Sciatic nerve (tissue), 2 donors: ENCODE data around the gene TRPM5. TPM values are rescaled to one million over a fixed set of nuclear protein-coding genes. Genes with fewer than 3 reads are reported as not detected.

Source experiments
- ATAC-seq: fragments of 200-7000 bp; cut with Tn5 transposase; one replicate; pipeline ENCODE4 v1.9.1; 2020; ENCODE audit warnings: mild to moderate bottlenecking, moderate library complexity
- DNase-seq: peaks from one replicate; pipeline ENCODE4 v3.0.0-alpha.2; 2020; ENCODE audit warnings: low spot score
- intact Hi-C: fragments of 100-400 bp; cut with DNase I; formaldehyde crosslinking; loops from one replicate; pipeline ENCODE4 v1.14.2; 2022
- total RNA-seq: library from RNA; stranded (reverse); fragmentation: NEBNext Ultra II Directional; extraction: Animal tissue kit (Norgen Biotek cat#: 25700); gene quantifications from one replicate; pipeline ENCODE4 v1.2.1, GENCODE V29; 2021
- donor health status: DM: no; HTN: no; CAD: no.
- donor health status: DM: no; HTN: no; CAD: no.

TRPM5 gene
- total RNA-seq, 1 donor from 2014 or later: not detected

DNA sequence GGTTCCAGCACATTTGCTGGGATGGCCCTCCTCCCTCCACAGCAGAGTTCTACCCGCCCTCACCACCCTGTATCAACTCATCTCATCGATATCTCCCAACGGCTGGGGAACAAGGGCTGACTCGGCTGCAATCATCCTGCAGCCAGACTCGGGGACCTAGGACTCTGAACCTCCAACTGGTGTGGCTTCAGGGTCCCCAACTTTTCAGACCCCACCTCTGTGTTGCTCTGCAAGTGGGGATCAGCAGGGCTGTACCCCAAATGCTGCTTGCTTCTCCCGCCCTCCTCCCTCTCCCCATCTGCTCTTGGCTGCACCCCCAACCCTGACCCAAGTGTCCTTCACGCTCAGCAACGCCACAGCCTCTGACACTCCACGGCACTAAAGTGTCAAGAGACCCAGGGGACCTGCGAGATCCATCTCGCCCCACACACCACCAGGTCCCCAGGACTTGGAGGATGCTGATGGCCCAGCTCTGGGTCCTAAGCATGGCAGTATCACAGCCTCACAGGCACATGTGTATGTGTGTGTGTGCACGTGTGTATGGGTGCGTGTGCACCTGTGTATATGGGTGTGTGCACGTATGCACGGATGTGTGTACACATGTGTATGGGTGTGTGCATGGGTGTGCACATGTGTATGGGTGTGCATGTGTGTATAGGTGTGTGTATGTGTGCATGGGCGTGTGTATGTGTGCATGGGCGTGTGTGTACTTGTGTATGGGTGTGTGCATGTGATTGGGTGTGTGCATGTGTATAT, 26.9 kb upstream of the TRPM5 start:
- peak; percentile 43 for DNase-seq
- intact Hi-C loops: no loop called here

DNA sequence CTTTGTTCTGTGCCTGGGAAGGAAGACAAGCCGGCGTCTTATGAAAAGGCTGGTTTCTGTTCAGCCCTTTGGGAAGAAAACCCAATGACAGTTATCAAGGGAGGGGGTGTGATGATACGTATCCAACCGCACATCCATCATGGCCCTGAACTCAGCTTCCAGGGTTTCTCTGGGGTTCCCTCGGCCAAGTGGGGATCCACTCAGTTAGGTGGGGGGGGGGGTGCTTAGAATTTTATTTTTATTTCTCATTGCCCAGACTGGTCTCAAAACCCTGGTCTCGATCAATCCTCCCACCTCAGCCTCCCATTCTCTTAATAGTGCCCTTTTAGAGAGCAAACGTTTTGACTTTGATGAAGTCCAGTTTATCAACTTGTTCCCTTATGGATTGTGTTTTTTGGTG, 26.2 kb upstream of the TRPM5 start:
- intact Hi-C loops: no loop called here
- no peak for ATAC-seq
- peak; percentile 5 for DNase-seq

More for the DNA sequence above, 26.9 kb upstream of the TRPM5 start:
- ATAC-seq: no peak

DNA sequence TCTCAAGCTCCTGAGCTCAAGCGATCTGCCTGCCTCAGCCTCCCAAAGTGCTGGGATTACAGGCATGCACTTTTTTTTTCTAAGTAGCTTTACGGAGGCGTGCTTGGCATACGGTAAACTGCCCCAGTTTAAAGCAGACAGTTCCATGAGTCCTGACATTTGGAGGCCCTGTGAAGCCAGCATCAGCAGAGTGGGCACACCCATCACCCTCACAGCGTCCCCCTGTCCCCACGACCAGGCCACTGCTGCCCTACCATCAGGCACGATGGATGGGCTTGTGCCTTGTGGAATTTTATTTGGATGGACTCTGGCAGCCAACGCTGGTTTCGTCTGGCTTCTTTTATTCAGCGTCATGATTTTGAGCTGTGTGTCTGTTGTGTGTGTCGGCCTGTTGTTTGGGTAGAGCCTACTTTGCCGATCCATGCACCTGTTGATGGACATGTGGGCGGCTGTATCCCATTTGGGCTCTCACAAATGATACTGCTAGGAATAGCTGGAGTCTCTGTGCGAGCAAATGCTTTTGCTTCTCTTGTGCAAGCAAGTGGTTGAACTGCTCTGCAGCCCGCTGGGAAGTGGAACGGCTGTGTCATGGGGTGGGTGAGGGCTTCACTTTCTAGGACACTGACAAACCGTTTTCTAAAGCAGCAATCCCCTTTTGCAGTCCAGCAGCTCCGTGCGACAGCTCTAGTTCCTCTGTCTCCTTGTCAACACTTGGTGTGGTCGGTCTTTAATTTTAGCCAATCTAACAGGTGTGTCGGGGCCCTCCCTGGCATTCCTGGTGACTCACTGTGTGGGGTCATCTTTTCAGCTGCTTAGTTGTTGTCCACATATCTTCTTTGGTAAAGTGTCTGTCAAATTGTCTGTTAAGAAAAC, 24.3 kb upstream of the TRPM5 start:
- peak; percentile 45 for DNase-seq
- no peak for ATAC-seq
- intact Hi-C loops: no loop called here

DNA sequence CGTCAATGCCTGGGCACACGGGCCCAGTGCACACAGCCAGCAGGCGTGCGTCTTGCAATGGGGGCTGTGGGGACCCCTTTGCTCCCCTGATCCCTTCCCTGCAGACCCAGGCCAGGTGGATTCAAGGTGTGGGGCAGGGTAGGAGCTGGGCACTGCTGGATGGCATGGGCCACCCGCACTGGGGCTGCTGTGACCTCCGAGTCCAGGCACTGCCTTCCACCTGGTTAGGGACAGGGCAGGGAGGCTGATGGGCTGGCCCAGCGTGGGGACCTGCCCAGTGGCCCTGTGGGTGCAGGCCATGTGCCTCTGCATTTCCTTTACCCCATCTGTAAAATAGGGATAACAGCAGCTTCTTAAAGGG, 23.4 kb upstream of the TRPM5 start:
- intact Hi-C loops: no loop called here
- DNase-seq (peak; percentile 38), ATAC-seq (no peak)

DNA sequence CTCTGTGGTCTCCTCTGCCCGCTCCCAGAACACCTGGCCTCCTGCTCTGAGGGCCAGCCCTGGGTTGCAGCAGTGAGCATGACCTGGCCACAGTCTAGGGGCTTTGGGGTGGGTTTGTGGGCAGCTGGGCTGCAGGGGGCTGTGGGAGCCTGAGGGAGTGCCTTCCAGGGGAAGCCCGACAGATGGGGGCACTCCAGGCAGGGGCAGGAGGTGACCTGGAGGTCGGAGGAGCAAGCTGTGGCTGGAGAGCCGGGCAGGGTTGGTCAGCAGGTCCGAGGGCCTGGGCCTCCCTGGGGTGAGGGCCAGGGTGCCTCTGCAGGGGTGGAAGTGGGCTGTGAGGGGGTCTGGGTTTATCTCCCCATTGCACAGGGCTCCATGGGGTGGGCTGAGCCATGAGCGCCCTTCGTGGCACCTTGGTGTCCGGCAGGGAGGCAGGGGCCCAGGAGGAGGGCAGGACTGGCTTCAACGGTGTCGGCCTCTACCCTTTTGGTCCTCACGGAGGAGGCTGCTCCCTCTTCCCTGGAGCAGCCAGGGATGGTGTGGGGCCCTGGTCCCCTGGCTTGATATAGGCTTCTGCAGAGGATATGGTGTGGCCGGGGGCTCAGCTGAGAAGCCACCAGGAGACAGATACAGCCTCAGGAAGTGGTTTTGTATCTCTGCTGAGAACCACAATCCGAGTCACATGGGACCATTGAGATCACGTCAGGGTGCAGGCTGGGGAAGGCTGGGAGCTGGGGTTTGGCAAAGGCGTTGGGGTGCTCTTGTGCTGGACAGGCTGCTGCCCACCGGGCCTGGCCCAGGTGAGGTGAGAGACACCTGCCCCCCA, 22.8 kb upstream of the TRPM5 start:
- peak; percentile 47 for ATAC-seq
- intact Hi-C loops: no loop called here
- peak; percentile 53 for DNase-seq

DNA sequence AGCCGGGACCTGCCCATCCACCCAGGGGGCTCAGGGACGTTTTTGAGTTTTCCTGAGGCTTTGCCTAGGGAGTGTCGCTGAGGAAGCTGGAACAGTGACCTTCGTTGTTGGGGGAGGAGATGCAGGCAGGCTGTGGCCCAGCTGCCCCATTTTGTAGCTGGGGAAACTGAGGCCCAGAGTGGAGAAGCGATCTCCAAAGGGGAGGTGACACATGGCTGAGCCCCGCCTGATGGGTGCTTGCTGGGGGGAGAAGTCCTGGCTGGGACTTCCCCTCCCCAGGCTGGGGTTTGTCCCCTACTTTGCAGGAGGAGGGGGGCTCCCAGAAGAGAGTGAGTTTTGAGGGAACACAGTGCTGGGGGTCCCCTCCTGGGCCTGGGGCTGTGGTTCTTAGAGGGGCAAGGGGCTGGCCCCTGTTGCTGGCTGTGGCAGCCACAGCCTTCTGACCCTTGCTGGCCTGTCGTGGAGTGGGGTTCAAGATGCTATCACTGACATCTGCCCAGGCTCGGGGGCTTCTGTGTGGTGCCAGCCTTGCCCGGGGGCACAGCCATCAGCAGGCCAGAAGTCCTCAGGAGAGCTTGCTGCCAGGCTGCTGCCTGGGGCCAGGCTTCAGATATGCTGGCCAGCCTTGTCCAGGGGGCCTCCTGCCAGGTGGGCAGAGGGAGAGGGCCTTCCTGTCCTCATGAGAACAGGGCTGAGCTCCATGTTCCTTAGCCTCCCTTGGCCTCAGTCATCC, 21.9 kb upstream of the TRPM5 start:
- DNase-seq (peak; percentile 41), ATAC-seq (no peak)
- intact Hi-C loops: no loop called here

DNA sequence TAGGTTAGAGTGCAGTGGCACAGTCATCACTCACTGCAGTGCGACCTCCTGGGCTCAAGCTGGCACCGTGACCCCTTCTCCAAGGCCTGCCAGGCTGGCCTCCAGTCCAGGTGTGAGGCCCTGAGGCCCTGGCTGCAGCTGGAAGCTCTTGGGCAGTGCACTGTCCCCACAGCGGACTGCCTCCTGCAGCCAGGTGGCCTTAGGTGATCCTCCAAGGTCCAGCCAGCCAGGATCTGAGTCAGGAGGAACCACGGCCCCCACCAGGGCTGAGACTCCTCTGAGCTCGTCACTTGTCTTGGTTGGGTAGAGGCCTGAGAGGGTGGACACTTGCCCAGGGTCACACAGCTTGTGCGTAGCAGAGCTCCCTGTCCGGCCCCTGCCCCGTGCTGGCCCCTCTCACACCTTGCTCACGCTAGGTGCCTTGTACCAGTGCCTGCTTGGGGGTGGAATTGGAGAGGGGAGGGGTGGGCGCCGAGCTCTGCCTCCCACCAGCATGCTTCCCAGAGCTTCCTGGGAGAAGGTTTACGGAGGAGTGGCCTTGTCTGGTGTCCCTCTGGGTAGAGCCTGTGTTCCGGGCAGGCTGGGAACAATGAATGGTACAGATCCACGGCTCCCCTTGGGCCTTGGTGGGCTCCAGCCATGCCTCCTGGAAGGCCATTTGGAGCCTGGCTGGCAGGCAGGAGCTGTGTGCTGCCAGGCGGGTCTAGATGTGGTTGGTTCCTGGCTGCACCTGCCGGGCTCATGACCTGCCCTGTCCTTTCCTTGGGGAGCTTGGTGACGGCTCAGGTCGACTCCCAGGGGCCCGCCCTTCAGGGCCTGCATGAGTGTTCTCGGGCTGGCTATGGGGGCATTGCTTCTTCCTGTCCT, 21.1 kb upstream of the TRPM5 start:
- ATAC-seq (no peak), DNase-seq (peak; percentile 48)
- intact Hi-C loops: no loop called here

DNA sequence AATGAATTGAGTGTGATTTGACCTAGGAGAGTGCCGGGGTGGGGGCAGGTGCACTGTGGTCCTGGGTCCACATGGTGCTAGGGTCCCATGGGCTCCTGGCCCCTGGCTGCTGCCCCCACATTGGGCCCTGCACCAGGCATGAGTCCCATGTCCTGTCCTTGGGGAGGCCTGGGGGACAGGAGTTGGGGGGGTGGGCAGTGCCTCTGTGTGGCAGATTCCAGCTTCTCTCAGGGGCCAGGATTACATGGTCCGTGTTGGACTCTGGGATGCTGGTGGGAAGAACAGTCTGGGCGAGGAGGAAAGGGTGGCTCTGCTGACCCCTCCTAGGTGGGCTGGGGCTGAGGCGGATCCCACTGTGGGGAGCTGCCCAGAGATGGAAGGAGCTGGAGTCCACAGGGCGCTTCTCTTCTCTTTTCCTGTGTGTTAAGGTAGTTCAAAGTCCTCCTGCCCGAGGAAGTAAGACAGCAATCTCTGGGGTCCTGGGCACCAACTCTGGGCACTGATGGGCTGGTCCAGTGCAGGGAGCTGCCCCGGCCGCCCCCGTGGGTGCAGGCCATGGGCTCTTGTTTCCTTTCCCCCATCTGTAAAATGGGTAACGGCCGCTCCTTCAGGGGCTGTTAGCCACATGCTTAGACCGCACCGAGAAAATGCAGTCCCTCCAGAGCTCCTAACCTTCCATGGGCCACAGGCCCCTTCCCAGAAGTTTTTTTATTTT, 20.3 kb upstream of the TRPM5 start:
- intact Hi-C loops: no loop called here
- DNase-seq (peak; percentile 40), ATAC-seq (no peak)

DNA sequence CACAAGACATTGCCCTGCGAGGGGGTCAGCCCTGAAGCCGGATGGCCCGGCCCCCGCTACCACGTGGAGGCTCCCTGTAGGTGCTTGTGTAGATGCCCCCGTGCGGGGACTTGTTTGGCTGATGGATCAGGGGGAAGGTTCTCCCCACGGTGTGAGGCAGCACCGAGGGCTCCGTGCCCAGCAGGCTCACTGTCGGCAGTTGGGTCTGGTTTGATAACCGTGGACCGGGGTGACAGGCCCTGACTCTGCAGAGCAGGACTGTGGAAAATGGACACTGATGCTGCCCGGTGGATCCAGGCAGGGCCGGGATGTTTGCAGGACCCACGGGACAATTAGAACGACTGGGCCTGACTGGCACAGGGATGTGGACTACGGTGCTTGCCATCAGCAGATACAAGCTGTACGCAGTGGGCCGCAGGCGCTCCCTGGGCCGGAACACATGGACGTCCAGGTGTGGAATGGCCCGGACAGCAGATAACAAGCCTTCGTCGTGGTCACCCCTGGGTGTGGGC, 19.5 kb upstream of the TRPM5 start:
- intact Hi-C loops: no loop called here
- ATAC-seq (no peak), DNase-seq (peak; percentile 57)

DNA sequence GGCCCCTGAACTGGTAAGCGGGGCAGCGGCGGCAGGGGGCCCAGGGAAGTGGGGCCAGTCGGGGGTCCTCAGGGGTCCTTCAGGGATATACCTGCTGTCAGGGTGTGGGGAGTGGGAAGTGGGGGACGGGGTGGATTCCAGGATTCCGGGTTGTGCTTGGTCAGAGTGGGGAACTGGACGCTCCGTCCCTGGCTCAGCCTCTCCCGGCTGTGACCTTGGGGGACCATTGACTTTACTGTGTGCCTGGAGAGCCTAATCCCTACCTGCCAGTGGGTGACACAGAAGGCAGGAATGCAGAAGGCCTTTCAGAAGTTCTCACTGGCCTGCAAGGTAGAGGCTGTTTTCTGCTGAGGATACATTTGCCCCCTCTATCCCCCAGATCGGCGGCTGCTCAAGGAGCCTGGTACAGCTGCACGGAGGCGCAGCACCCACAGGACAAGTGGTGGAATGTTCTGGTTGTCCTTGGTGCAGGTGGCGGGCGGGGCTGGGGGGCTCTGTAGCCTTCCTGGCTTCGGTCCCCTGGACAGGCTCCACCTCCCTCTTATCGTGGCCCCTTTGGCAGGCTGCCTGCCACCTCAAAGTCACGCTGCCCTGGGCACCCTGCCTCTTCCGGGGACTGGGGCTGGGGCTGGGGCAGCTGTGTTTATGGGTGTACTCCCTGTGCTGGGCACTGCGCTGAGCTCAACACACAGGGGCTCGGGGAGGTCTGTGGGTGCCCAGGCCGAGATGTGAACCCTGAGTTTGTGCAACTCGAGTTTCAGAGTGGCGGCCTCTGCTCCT, 18.9 kb upstream of the TRPM5 start:
- no peak for ATAC-seq
- intact Hi-C loops: no loop called here
- DNase-seq: peak; percentile 49

DNA sequence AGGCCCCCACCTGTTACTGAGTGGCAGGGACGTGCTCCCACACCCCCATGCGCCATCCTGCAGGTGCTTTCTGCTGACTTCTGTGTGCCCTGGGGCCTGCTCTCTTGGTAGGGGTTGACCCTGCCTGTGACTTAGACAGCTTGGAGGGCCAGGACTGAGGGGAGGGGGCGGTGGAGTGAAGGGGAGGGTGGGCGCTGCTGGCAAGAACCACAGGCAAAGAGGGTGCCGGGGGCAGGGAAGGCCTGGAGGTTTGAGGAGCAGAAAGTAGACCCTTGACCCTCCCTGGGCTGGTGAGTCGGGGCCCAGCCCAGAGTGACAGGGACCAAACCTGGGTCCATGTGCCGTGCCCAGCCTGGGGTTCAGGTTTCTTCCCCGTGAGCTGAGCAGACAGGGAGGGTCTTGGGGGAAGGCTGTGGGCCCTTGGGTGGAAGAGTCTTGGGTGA, 18.2 kb upstream of the TRPM5 start:
- peak; percentile 50 for DNase-seq
- intact Hi-C loops: no loop called here
- no peak for ATAC-seq

DNA sequence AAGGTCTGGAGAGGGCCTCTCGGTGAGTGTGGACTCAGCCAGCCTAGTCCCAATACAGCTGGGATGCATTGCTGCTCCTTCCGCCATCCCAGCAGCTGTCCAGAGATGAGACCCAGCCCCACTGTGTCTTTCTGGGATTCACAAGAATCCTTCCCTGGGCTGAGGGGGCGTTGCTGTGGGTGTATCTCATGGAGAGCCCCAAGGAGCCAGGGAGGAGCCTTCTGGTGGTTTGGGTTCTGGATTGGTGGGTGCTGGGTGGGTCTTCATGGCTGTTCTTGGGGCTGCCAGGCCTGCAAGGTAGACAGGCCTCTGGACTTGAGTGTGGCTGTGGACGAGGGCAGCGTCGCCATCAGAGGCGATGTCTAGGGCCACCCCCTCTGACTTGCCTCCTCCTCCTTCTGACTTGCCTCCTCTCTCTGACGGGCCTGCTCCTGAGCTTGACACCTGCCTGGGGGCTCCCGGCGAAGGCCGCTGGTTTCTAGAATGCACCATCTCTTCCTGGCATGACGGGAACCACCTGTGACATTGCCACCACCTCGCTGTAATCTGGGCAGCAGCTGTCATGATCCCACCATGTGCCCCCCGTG, 17.7 kb upstream of the TRPM5 start:
- intact Hi-C loops: no loop called here
- DNase-seq (no peak), ATAC-seq (no peak)

DNA sequence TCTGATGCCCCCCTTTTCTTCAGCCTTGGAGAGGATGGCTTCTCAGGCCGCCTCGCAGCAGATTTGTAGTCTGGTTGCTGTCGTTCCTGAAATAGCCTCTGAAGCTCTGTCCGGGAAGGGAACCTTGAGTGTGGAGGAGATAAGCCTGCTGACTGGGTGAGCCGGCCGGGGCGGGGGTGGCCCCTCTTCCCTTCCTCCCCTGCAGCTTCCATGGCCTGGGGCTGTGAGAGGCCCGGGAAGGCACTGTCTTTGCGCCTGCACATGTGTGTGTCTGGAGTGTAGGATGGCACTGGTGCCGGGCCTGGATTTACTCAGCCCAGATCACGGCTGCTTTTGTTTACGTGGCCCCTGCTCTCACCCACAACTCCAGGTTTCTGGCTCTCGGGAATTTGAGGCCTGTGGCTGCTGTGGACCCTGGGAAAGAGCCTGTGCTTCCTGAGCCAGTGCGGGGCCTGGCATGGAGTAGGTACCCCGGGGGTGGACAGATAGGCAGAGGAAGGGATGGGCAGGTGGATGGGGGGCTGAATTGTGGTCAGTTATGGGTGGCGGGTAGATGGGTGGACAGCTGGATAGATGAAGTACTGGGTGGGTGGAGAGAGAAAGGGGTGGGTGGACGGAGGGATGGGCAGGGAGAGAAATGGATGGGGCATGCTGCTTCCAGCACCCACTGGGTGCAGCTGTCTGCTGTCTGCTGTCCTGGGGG, 17.1 kb upstream of the TRPM5 start:
- ATAC-seq (no peak), DNase-seq (peak; percentile 48)
- intact Hi-C loops: no loop called here

DNA sequence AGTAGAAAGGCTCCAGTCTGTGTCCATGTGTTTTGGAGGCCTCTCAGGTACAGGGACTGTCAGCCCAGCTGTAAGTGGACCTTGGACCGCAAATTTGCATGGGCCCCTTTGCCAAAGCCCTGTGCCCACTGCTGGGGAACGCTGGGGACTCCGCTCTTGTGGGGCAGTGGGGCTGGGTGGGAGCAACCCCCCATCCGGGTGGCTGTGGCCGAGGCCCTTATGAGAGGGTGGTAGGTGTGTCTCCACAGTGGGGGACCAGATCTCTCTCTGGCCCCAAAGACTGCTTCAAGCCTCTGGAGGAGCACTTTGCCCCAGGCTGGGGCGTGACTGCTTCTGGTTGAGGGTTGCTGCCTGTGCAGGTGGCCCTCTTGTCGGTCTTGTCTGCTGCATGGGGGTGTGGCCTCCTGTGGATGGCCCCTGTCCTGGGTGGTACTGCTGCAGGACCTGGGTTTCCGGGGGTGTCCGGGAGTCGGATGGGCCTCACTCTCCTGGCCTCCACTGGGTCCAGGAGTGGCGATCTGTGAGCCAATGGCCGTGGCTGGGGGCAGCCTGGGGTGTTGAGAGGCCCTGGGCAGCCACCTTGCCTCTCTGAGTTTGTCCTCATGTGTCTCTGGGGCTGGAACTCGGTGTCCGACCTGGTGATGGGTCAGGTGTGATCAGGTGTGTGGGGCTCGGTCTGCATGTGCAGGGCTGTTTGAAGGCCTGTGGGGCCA, 16.4 kb upstream of the TRPM5 start:
- intact Hi-C loops: no loop called here
- ATAC-seq (no peak), DNase-seq (no peak)
